ENCODE results near the gene EPHB2.

- no peak for TF ChIP-seq CTCF (IDR thresholded peaks at IDR 0.05)
- TF ChIP-seq POLR2A (IDR thresholded peaks at IDR 0.05), result no peak
Measured at GRCh38 chr1:22919341-22920025, 208.8 kb downstream of the EPHB2 start.
